Thoracic aorta (tissue), 2 donors: ENCODE data around the gene C11orf42. TPM values are rescaled to one million over a fixed set of nuclear protein-coding genes. Genes with fewer than 3 reads are reported as not detected.
"Not testable (repeated sequence)": the region's sequence is repeated elsewhere in the genome, so short reads cannot be mapped to it uniquely, and the experiment has no call there.

Source experiments
- ATAC-seq: fragments of 150-250 bp; one replicate; pipeline ENCODE4 v1.8.0; 2017; ENCODE audit warnings: low read depth; ENCODE audit not compliant: insufficient number of reproducible peaks, low FRiP score
- DNase-seq: peaks from one replicate; pipeline ENCODE4 v3.0.0-alpha.2; 2020; ENCODE audit warnings: low spot score
- H3K27ac ChIP-seq, 2 donors: fragments of 200-600 bp; sonication (generic); 1 replicate in 1 of 2; 2 replicates in 1 of 2; pipeline ENCODE4 v1.5.1; 2016; ENCODE audit warnings: mild to moderate bottlenecking in 2 of 2, moderate library complexity in 2 of 2
- H3K27me3 ChIP-seq: fragments of 200-600 bp; sonication (generic); replicated peaks from 2 replicates; pipeline ENCODE4 v1.6.0; 2016; ENCODE audit warnings: mild to moderate bottlenecking; ENCODE audit not compliant: insufficient read depth
- H3K36me3 ChIP-seq: fragments of 200-600 bp; sonication (generic); one replicate; pipeline ENCODE4 v1.5.1; 2016
- H3K4me1 ChIP-seq, 2 donors: fragments of 200-600 bp; sonication (generic); 1 replicate in 1 of 2; 2 replicates in 1 of 2; pipeline versions ENCODE4 v1.5.1 to v1.6.0; 2016; ENCODE audit warnings: low read depth in 2 of 2, mild to moderate bottlenecking in 1 of 2; ENCODE audit not compliant: control insufficient read depth in 1 of 2
- H3K4me3 ChIP-seq: fragments of 200-600 bp; sonication (generic); 2 replicates; pipeline ENCODE4 v1.5.1; 2016; ENCODE audit warnings: mild to moderate bottlenecking
- H3K9me3 ChIP-seq: fragments of 200-600 bp; sonication (generic); 2 replicates; pipeline ENCODE4 v1.5.1; 2016
- total RNA-seq, 2 donors: library from RNA; depleted of rRNA; stranded (reverse); fragments of >200 nt; gene quantifications; one replicate each; pipeline versions ENCODE4 v1.1.0 to v1.2.3, GENCODE V29; 2016
- TF ChIP-seq, protein P1 (sequence below): fragments of 200-600 bp; sonication (generic); IDR thresholded peaks from one replicate; pipeline ENCODE4 v1.5.1; 2019; ENCODE audit warnings: antibody characterized with exemption

The C11orf42 gene
- total RNA-seq, 2 donors from 2014 or later: not detected

- H3K4me3 ChIP-seq: no peak overlapping the region
- H3K4me1 ChIP-seq: no peaks in the 10 kb centered on the region
- H3K27me3 ChIP-seq: no peaks in the 10 kb centered on the region
- ATAC-seq (no peak), DNase-seq (no peak)
- no peaks in the 10 kb centered on the region for H3K36me3 ChIP-seq
- H3K27ac ChIP-seq: no peak overlapping the region
- TF ChIP-seq, protein P1, sequence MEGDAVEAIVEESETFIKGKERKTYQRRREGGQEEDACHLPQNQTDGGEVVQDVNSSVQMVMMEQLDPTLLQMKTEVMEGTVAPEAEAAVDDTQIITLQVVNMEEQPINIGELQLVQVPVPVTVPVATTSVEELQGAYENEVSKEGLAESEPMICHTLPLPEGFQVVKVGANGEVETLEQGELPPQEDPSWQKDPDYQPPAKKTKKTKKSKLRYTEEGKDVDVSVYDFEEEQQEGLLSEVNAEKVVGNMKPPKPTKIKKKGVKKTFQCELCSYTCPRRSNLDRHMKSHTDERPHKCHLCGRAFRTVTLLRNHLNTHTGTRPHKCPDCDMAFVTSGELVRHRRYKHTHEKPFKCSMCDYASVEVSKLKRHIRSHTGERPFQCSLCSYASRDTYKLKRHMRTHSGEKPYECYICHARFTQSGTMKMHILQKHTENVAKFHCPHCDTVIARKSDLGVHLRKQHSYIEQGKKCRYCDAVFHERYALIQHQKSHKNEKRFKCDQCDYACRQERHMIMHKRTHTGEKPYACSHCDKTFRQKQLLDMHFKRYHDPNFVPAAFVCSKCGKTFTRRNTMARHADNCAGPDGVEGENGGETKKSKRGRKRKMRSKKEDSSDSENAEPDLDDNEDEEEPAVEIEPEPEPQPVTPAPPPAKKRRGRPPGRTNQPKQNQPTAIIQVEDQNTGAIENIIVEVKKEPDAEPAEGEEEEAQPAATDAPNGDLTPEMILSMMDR: no peak
- H3K9me3 ChIP-seq: no peaks in the 10 kb centered on the region
Observed at GRCh38 chr11:6241316-6241715, 36.0 kb downstream of the C11orf42 start.

DNA sequence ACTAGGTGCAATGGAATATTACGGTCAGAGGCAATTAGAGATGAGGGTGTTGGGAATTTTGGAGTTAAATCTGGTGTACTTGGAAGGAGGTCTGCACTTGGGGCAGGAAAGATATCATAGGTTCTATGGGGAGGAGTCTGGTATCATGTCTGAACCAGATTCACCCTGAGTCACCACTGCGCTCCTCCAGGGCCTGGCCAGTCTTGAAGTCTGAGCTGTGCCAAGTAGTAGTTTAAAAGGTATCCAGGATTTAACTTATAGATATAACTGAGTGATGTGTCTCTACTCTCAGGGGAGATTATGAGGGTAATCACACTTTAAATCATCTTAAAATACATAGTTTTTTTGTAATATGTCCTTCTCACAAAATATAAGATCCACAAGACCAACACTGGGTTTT is 40.2 kb downstream of the C11orf42 start:
- TF ChIP-seq, protein P1: no peak
- H3K27me3 ChIP-seq: no peaks in the 10 kb centered on the region
- no peak overlapping the region for H3K4me3 ChIP-seq
- DNase-seq (no peak), ATAC-seq (no peak)
- no peak overlapping the region for H3K27ac ChIP-seq
- H3K4me1 ChIP-seq: peaks cover 0 to 9% of the 10 kb centered on the region in 2 donors
- no peaks in the 10 kb centered on the region for H3K9me3 ChIP-seq
- no peaks in the 10 kb centered on the region for H3K36me3 ChIP-seq

- Histone ChIP-seq H3K27me3 (no peaks in the 10 kb centered on the region), H3K4me3 (no peak overlapping the region), H3K36me3 (no peaks in the 10 kb centered on the region), H3K9me3 (no peaks in the 10 kb centered on the region), H3K27ac (no peak overlapping the region), H3K4me1 (peaks cover 0 to 9% of the 10 kb centered on the region in 2 donors)
- TF ChIP-seq, protein P1: no peak
- ATAC-seq (no peak), DNase-seq (no peak)
Observed at GRCh38 chr11:6248248-6248647, 42.9 kb downstream of the C11orf42 start.

DNA sequence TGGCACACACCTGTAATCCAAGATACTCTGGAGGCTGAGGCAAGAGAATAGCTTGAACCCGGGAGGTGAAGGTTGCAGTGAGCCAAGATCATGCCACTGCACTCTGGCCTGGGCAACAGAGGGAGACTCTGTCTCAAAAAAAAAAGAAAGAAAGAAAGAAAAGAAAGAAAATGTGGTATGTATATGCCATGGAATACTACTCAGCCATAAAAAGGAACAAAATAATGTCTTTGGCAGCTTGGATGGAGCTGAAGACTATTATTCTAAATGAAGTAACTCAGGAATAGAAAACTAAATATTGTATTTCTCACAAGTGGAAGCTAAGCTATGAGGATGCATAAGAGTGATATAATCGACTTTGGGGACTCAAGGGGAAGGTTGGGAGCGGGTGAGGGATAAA is 43.5 kb downstream of the C11orf42 start:
- not testable (repeated sequence) for H3K36me3 ChIP-seq, H3K27me3 ChIP-seq, H3K9me3 ChIP-seq, H3K4me1 ChIP-seq, DNase-seq, H3K4me3 ChIP-seq, ATAC-seq, H3K27ac ChIP-seq

GRCh38 chr11:6249770-6250555 is 44.6 kb downstream of the C11orf42 start:
- no peaks in the 10 kb centered on the region for H3K36me3 ChIP-seq
- peak; percentile 60 for ATAC-seq
- H3K27ac ChIP-seq: peak overlapping the region; percentile 15 to 56

More at GRCh38 chr11:6249770-6250555, 44.6 kb downstream of the C11orf42 start:
- Histone ChIP-seq H3K4me3 (no peak overlapping the region), H3K27me3 (no peaks in the 10 kb centered on the region), H3K4me1 (peaks cover 0 to 9% of the 10 kb centered on the region in 2 donors), H3K9me3 (no peaks in the 10 kb centered on the region)
- TF ChIP-seq, protein P1: no peak
- no peak for DNase-seq
